HFF-Myc (cell line): Measurements from ENCODE around the gene FAM209A.

ENCODE experiments used
- DNase-seq: peaks from one replicate; pipeline ENCODE4 v3.0.0-alpha.2; 2011; ENCODE audit warnings: low read depth; ENCODE audit errors: extremely low read depth
- H3K4me3 ChIP-seq: replicated peaks from 2 replicates; pipeline ENCODE4 v1.5.1; 2011; ENCODE audit warnings: low read depth, mild to moderate bottlenecking, control low read depth, low read length
- TF ChIP-seq, protein P1 (sequence below): IDR thresholded peaks from 2 replicates; pipeline ENCODE4 v1.5.1; 2012; ENCODE audit warnings: mild to moderate bottlenecking, low read depth, low read length, control low read depth; ENCODE audit errors: missing control alignments

The FAM209A gene

DNA sequence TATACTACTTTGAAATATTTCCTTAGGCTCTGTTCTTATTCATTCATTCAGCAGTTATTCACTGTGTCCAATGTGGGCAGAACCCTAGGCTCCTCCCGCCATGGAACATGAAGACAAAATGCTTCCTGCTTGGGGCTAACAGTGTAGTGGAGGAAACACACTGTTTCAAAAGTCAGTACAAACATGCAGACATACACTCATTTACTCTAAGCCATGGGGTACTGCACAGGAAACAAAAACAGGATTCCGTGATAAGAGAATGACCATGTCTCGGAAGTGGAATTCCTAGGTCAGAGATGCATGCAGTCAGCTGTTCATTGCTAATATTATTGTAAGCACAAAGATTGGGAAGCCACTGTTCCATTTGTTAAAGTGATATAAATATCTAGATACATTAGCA is 18.4 kb upstream of the FAM209A start:
- DNase-seq = no peak
- TF ChIP-seq, protein P1, sequence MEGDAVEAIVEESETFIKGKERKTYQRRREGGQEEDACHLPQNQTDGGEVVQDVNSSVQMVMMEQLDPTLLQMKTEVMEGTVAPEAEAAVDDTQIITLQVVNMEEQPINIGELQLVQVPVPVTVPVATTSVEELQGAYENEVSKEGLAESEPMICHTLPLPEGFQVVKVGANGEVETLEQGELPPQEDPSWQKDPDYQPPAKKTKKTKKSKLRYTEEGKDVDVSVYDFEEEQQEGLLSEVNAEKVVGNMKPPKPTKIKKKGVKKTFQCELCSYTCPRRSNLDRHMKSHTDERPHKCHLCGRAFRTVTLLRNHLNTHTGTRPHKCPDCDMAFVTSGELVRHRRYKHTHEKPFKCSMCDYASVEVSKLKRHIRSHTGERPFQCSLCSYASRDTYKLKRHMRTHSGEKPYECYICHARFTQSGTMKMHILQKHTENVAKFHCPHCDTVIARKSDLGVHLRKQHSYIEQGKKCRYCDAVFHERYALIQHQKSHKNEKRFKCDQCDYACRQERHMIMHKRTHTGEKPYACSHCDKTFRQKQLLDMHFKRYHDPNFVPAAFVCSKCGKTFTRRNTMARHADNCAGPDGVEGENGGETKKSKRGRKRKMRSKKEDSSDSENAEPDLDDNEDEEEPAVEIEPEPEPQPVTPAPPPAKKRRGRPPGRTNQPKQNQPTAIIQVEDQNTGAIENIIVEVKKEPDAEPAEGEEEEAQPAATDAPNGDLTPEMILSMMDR = no peak
- no peak overlapping the region for H3K4me3 ChIP-seq

GRCh38 chr20:56511926-56512325 is 12.6 kb upstream of the FAM209A start:
- no peak for DNase-seq
- TF ChIP-seq, protein P1 = no peak
- H3K4me3 ChIP-seq = no peak overlapping the region

- no peak for DNase-seq
- H3K4me3 ChIP-seq = no peak overlapping the region
- TF ChIP-seq, protein P1 = no peak
Measured at GRCh38 chr20:56513161-56514150, 11.1 kb upstream of the FAM209A start.

DNA sequence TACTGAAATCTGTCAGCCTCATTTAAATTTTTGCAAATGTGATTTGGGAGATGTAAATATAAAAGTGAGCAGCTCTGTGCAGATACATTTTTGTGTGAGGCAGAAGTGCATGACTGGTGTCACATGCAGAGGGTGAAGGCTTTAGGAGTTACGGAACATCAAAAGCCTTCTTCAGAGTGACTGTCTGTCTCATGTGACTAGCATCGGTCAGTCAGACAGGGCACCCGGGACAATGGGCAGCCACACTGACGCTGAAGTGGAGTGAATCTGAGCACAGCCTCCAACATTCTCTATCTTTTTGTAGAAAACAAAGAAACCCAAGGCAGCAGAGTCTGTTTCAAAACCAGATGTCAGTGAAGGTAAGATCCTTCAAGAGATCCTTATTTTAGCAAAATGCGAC is 7.9 kb upstream of the FAM209A start:
- TF ChIP-seq, protein P1 = no peak
- DNase-seq = no peak
- H3K4me3 ChIP-seq = no peak overlapping the region

DNA sequence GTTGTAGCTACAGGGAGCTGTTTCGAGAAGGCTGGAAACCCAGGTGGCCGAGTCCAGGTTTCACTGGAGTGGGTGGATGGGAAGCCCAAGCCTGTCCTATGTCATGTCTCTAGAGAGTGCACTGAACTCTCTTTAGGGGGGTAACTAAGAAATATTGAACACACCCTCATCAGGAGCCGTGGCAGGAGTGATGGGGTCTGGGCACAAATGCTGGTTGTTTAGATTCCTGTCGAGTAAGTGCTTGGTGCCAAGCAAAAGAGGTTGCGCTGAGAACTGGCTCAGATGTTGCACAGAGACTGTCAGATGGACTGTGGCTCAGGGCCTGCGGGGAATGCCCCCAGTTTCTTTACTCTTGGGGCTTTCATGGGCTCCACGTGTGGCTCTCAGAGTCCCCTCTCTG is 7.3 kb upstream of the FAM209A start:
- no peak overlapping the region for H3K4me3 ChIP-seq
- DNase-seq = no peak
- TF ChIP-seq, protein P1 = no peak

GRCh38 chr20:56517641-56518040 is 6.9 kb upstream of the FAM209A start:
- DNase-seq = no peak
- TF ChIP-seq, protein P1 = no peak
- no peak overlapping the region for H3K4me3 ChIP-seq

DNA sequence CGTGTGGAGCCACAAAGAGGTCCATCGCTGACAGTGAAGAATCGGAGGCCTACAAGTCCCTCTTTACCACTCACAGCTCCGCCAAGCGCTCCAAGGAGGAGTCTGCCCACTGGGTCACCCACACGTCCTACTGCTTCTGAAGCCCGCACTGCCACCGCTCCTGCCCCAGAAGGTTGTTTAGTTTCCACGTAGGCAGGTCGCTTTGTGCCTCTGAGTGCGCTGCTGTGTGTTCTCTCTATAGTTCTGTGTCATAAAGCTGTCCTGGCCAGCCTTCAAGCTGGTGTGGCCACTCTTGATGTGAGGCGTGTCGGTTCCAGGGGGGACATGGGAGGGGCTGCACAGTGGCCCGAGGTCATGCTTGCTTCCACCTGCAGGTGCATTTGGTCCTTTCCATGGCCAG is 6.4 kb upstream of the FAM209A start:
- TF ChIP-seq, protein P1 = no peak
- no peak overlapping the region for H3K4me3 ChIP-seq
- DNase-seq = no peak
